ENCODE results near the gene SCYGR2.

The SCYGR2 gene

GRCh38 chr2:227612546-227613271 lies 14.0 kb downstream of the SCYGR2 start:
- DNase-seq (ENCODE audit: low spot score) = no peak

GRCh38 chr2:227613272-227613660 lies 14.6 kb downstream of the SCYGR2 start:
- DNase-seq (ENCODE audit: low spot score) = no peak

- DNase-seq (ENCODE audit: low spot score) = no peak
Measured at GRCh38 chr2:227614246-227614645, 15.6 kb downstream of the SCYGR2 start.

DNA sequence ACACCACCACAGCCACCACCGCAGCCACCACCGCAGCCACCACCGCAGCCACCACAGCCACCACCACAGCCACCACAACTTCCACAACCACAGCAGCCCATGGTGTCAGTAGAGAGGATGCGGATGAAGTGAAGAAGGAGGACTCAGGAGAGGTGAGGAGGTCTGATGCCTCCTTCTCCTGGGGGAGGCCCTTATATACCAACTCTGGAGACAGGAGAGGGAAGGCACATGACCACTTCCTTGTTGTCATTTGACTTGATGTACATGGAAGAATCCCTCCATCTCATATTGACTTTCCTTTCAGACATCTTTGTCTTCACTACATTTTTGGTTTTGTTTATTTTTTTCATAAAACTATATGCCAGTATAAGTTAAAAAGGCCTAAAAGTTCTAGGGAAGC lies 16.0 kb downstream of the SCYGR2 start, which contains the start of gene SCYGR3:
TSS of gene SCYGR3 (minus strand) at position 101 of the 400 bp plus-strand sequence. CDS start at position 101, 0 bp downstream.
- no peak for DNase-seq (ENCODE audit: low spot score)

GRCh38 chr2:227615181-227615580 lies 16.5 kb downstream of the SCYGR2 start:
- no peak for DNase-seq (ENCODE audit: low spot score)

DNA sequence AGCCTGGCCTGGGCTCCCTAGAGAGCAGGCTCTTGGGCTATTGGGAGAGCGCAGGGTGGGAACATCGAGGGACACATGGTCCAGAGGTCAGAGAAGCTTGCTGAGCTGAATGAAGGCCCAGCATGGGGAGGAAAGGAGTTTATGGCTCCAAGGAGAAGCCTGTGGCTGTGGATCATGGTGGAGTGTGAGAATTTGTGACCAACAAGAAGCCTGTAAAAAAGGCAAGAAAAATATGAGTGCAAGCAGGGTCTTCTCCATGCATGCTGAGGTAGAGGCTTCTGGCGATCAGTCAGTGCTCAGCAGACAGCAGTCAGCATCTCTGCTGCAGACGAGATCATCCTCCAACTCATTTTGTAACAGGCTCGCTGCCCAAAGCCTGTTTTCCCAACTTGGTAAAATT lies 17.2 kb downstream of the SCYGR2 start:
- no peak for DNase-seq (ENCODE audit: low spot score)

DNA sequence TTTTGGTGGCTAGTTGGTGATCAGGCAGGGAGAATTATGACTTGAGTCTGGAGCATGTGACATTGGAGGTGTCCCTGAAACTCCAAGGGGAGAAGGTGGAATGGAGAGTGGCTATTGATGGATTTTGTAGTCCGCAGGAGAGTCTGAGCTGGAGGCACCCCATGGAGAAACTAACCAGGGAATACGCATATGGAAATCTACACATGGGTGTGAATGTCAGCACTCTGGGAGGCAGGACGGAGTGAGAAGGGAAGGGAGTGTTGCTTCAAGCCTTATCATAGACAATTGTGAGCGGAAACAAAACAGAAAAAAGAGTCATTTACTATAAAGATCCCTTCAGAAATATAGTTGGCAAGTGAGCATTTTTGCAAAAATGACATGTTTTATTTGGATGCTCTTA lies 17.9 kb downstream of the SCYGR2 start:
- no peak for DNase-seq (ENCODE audit: low spot score)

GRCh38 chr2:227617316-227618230 lies 18.9 kb downstream of the SCYGR2 start, which contains the start of gene SCYGR4:
Gene SCYGR4, plus strand, starts transcription at chr2:227617498. Its CDS starts 0 bp downstream, at chr2:227617498.
- no peak for DNase-seq (ENCODE audit: low spot score)

DNA sequence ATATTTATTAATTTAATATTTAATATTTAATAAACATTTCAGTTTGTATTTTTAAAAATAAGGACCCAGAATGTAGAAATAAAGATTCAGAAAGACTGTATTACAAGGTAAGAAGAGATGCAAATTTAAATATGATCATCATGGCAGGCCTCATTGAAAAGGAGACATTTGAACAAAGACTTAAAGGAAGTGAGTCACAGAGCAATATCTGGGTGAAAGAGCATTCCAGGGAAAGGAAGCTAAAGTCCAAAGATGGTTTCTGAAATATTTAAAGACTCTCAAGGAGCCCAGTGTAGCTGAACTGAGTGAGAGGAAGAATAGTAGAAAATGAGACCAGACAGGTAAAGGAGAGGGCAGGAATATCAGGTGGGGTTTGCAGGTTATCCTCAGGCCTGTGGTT lies 24.5 kb downstream of the SCYGR2 start:
- DNase-seq (ENCODE audit: low spot score) = no peak

GRCh38 chr2:227625420-227625819 lies 26.7 kb downstream of the SCYGR2 start:
- no peak for DNase-seq (ENCODE audit: low spot score)

DNA sequence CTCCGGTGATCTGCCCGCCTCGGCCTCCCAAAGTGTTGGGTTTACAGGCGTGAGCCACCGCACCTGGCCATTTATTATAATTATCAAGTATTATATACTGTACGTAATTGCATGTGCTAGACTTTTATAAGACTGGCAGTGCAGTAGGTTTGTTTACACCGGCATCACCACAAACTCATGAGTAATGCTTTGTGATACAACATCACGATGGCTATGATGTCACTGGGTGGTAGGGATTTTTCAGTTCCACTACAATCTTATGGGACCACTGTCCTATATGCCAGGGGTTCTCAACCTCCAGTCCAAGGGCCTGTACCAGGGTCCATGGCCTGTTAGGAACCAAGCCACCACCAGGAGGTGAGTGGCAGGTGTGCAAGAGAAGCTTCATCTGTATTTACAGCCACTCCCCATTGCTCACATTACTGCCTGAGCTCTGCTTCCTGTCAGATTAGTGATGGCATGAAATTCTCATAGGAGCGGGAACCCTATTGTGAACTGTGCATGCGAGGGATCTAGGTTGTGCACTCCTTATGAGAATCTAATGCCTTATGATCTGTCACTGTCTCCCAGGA lies 28.0 kb downstream of the SCYGR2 start:
- DNase-seq (ENCODE audit: low spot score) = no peak

GRCh38 chr2:227627769-227628168 lies 29.1 kb downstream of the SCYGR2 start:
- peak; percentile 65 for DNase-seq (ENCODE audit: low spot score)

- no peak for DNase-seq (ENCODE audit: low spot score)
Measured at GRCh38 chr2:227629435-227629834, 30.7 kb downstream of the SCYGR2 start.

- DNase-seq (ENCODE audit: low spot score) = no peak
Measured at GRCh38 chr2:227630322-227630721, 31.6 kb downstream of the SCYGR2 start.

DNA sequence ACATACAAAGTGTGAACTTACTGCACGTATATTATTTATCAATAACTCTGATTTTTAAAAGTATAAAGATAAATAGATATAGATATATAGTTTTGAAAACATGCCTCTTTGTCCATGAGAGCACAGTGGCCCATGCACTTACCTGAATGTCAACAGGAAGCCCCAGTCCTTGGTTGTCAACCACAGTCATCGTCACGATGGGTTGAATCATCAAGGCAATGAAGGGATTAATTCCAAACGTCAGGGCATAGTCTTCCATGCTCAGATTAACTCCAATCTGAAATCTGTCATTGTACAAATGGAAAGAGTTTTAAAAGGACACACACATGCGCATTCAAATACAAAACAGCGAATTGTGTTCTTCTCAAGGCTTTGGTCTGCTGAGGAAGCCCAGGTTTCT lies 34.1 kb downstream of the SCYGR2 start:
- DNase-seq (ENCODE audit: low spot score) = no peak

GRCh38 chr2:227634201-227634600 lies 35.5 kb downstream of the SCYGR2 start:
- no peak for DNase-seq (ENCODE audit: low spot score)

DNA sequence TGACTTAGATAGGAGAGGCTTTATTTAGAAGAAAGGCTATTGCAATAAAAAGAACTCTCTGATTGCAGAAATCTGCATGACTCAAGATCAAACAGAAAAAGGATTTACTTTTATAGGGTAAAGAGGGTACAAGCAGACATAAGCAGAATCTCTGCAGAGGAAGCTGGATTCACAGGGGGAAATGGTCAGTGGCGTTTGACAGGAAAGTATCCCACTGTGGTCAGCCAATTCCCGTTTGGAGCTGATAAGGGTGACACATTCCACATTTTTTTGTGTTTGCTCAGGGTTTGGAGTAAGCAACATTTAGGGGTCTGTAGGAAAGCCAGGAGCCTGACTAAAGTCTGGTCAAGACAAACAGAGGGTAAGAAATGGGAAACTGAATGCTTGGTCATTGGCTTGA lies 44.0 kb downstream of the SCYGR2 start:
- DNase-seq (ENCODE audit: low spot score) = no peak

- no peak for DNase-seq (ENCODE audit: low spot score)
Measured at GRCh38 chr2:227643990-227644551, 45.4 kb downstream of the SCYGR2 start.
